HEK293T (cell line): ENCODE results near the gene APOLD1.

Experiments
- CTCF ChIA-PET: fragments of 350-600 bp; formaldehyde crosslinking; extraction: SDS; loops from one replicate; lab custom pipeline; 2021; ENCODE audit warnings: antibody characterized with exemption, inconsistent platforms; lab: Yijun Ruan, JAX
- POLR2A ChIA-PET: fragments of 350-600 bp; formaldehyde crosslinking; extraction: SDS; loops from one replicate; lab custom pipeline; 2020; ENCODE audit warnings: antibody characterized with exemption, inconsistent platforms; lab: Yijun Ruan, JAX
- DNase-seq: peaks from one replicate; pipeline ENCODE4 v3.0.0; 2012; ENCODE audit warnings: mixed read lengths; ENCODE audit errors: extremely low spot score
- ARNT ChIP-seq: fragments of 450-650 bp; IDR thresholded peaks from 2 replicates; pipeline ENCODE4 v1.6.1; 2017; ENCODE audit warnings: mild to moderate bottlenecking
- BHLHE40 ChIP-seq: fragments of 450-650 bp; IDR thresholded peaks from 2 replicates; pipeline ENCODE4 v1.6.1; 2016; ENCODE audit warnings: mild to moderate bottlenecking, moderate library complexity, borderline replicate concordance
- CTBP1 ChIP-seq: fragments of 450-650 bp; IDR thresholded peaks from 2 replicates; pipeline ENCODE4 v1.6.1; 2016; ENCODE audit warnings: borderline replicate concordance
- ELF4 ChIP-seq: fragments of 450-650 bp; IDR thresholded peaks from 2 replicates; pipeline ENCODE4 v1.6.1; 2017; ENCODE audit warnings: antibody characterized with exemption
- FOXA1 ChIP-seq: fragments of 450-650 bp; IDR thresholded peaks from 2 replicates; pipeline ENCODE4 v1.6.1; 2016; ENCODE audit warnings: mild to moderate bottlenecking
- FOXK2 ChIP-seq: fragments of 450-650 bp; IDR thresholded peaks from 2 replicates; pipeline ENCODE4 v1.6.1; 2016; ENCODE audit warnings: mild to moderate bottlenecking
- FOXM1 ChIP-seq: fragments of 450-650 bp; IDR thresholded peaks from 2 replicates; pipeline ENCODE4 v1.6.1; 2017; ENCODE audit warnings: mild to moderate bottlenecking, borderline replicate concordance
- HDGF ChIP-seq: fragments of 450-650 bp; IDR thresholded peaks from 2 replicates; pipeline ENCODE4 v1.6.1; 2017; ENCODE audit warnings: antibody characterized with exemption, borderline replicate concordance
- L3MBTL2 ChIP-seq: fragments of 450-650 bp; conservative IDR thresholded peaks from 2 replicates; pipeline ENCODE4 v1.6.1; 2016; ENCODE audit warnings: mild to moderate bottlenecking
- LEF1 ChIP-seq: fragments of 450-650 bp; IDR thresholded peaks from 2 replicates; pipeline ENCODE4 v1.6.1; 2017; ENCODE audit warnings: mild to moderate bottlenecking, borderline replicate concordance
- NFRKB ChIP-seq: fragments of 450-650 bp; IDR thresholded peaks from 2 replicates; pipeline ENCODE4 v1.6.1; 2016; ENCODE audit warnings: mild to moderate bottlenecking, moderate library complexity
- SP1 ChIP-seq: fragments of 450-650 bp; IDR thresholded peaks from 2 replicates; pipeline ENCODE4 v1.6.1; 2017
- SUZ12 ChIP-seq: fragments of 450-650 bp; IDR thresholded peaks from 2 replicates; pipeline ENCODE4 v1.6.1; 2016; ENCODE audit warnings: mild to moderate bottlenecking
- TARDBP ChIP-seq: fragments of 450-650 bp; IDR thresholded peaks from 2 replicates; pipeline ENCODE4 v1.6.1; 2016
- ZNF384 ChIP-seq: fragments of 450-650 bp; IDR thresholded peaks from 2 replicates; pipeline ENCODE4 v1.6.1; 2016
- TF ChIP-seq, protein P1 (sequence below): fragments of 450-650 bp; IDR thresholded peaks from 2 replicates; pipeline ENCODE4 v1.6.1; 2016

APOLD1 gene

DNA sequence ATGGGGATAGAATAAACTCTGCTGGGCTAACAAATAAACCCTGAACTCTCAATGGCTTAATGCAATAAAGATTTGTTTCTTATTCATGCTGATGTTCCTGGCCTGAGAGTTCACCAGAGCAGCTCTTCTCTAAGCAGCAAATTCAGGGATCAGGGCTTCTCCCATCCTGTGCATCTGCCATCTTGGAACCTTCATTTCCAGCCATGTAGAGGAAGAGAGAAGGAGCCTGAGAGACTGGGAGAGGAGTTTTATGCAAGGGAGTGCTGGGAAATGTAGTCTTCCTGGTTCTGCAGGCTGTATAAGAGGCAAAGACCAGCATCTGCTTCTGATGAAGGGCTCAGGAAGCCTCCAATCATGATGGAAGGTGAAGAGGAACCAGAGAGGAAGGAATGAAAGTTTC lies 20.6 kb upstream of the APOLD1 start:
- POLR2A ChIA-PET, result no interaction called here
- CTCF ChIA-PET, result no interaction called here
- TF ChIP-seq ELF4 (no peak), LEF1 (no peak), ARNT (no peak), FOXM1 (no peak)
- no peak for DNase-seq

DNA sequence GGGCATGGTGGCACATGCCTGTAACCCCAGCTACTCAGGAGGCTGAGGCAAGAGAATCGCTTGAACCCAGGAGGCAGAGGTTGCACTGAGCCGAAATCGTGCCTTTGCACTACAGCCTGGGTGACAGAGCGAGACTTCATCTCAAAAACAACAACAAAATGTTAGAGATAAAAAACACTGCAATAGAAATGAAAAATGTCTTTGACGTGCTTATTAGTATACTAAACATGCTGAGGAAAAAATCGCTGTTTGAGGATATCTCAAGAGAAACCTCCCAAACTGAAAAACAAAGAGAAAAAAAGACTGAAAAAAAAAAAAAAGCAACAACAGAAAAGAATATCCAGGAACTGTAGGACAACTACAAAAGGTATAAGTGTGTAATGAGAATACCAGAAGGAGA lies 15.2 kb upstream of the APOLD1 start:
- DNase-seq, result no peak
- TF ChIP-seq TARDBP, result no peak
- TF ChIP-seq ARNT, result no peak
- no peak for TF ChIP-seq CTBP1
- ChIA-PET POLR2A (no interaction called here), CTCF (no interaction called here)

DNA sequence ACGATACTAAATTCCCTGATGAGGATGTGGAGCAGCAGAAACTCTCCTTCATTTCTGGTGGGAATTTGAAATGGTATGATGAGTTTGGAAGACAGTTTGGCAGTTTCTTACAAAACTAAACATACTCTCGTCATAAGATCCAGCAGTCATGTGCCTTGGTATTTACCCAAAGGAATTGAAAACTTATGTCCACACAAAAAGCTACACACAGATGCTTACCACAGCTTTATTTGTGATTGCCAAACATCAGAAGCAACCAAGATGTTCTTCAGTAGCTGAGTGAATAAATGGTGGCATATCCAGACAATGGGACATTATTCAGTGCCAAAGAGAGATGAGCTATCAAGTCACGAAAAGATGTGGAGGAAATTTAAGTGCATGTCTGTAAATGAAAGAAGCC lies 10.7 kb upstream of the APOLD1 start:
- POLR2A ChIA-PET, result interaction anchor here (0.7 to 1.0 kb wide), 2 partner anchors 11 to 12 kb away, joined by 3 read pairs; no protein-coding TSS in a partner anchor
- no peak for TF ChIP-seq FOXA1
- TF ChIP-seq HDGF, result no peak
- TF ChIP-seq ELF4, result no peak
- no peak for TF ChIP-seq SP1
- no peak for TF ChIP-seq BHLHE40
- no peak for TF ChIP-seq SUZ12
- TF ChIP-seq TARDBP, result no peak
- TF ChIP-seq ARNT, result no peak
- TF ChIP-seq LEF1, result no peak
- TF ChIP-seq L3MBTL2, result no peak
- no peak for TF ChIP-seq ZNF384
- TF ChIP-seq CTBP1, result no peak
- TF ChIP-seq, protein P1, sequence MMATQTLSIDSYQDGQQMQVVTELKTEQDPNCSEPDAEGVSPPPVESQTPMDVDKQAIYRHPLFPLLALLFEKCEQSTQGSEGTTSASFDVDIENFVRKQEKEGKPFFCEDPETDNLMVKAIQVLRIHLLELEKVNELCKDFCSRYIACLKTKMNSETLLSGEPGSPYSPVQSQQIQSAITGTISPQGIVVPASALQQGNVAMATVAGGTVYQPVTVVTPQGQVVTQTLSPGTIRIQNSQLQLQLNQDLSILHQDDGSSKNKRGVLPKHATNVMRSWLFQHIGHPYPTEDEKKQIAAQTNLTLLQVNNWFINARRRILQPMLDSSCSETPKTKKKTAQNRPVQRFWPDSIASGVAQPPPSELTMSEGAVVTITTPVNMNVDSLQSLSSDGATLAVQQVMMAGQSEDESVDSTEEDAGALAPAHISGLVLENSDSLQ, result no peak
- no peak for TF ChIP-seq FOXK2
- no peak for TF ChIP-seq NFRKB
- TF ChIP-seq FOXM1, result no peak
- DNase-seq, result no peak
- CTCF ChIA-PET, result no interaction called here

DNA sequence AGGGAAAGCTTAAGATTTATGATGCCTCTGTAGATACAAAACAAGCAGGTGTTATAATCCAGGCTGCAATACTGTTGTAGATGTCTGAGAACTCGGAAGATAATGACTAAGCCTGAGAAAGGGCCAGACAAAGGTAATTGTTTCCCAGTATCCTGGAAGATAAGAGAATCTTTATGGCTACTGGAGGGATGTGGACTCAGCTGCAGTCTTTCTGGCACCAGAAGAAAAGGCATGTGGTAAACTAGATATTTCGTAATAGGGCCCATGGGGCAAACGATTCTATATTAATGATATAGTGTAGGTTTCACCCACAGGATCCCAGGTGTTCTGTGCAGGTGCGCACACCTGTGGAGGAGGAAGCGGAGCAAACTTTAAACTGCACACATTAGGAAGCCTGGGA lies 9.2 kb upstream of the APOLD1 start:
- CTCF ChIA-PET, result interaction anchor here (0.5 kb wide), 1 partner anchor 436 kb away, joined by 3 read pairs; no protein-coding TSS in a partner anchor
- no peak for TF ChIP-seq ARNT
- no peak for TF ChIP-seq ELF4
- TF ChIP-seq FOXA1, result no peak
- TF ChIP-seq L3MBTL2, result no peak
- TF ChIP-seq CTBP1, result no peak
- TF ChIP-seq, protein P1, result no peak
- TF ChIP-seq BHLHE40, result no peak
- no peak for TF ChIP-seq HDGF
- TF ChIP-seq NFRKB, result no peak
- no peak for TF ChIP-seq SP1
- TF ChIP-seq SUZ12, result no peak
- no peak for TF ChIP-seq LEF1
- no peak for DNase-seq
- POLR2A ChIA-PET, result interaction anchor here (1.1 kb wide), 1 partner anchor 12 kb away, joined by 3 read pairs; no protein-coding TSS in a partner anchor

DNA sequence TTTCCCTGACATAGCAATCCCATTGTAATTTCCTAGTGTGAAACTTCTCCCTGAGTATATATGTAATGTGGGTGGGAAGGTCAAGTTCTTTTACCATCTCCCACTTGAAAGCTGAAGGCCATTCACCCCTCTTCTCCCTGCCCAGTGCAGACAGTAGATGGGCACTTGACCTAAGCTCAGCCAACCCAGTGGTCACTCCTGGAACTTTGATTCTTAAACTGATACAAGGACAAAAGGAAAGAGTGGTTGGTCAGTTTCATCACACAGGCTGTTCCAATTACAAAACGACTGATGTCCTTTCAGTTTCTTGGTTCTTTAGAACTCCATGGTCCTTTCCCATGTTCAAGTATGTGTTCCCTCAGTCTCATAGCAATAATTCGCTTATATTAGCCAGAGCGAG lies 8.4 kb upstream of the APOLD1 start:
- TF ChIP-seq ARNT, result no peak
- no peak for TF ChIP-seq LEF1
- TF ChIP-seq, protein P1, result no peak
- TF ChIP-seq FOXM1, result no peak
- DNase-seq, result no peak
- POLR2A ChIA-PET, result interaction anchor here (2.5 kb wide), 1 partner anchor 10 kb away, joined by 7 read pairs; no protein-coding TSS in a partner anchor
- CTCF ChIA-PET, result interaction anchor here (0.5 kb wide), 1 partner anchor 506 kb away, joined by 3 read pairs; no protein-coding TSS in a partner anchor

DNA sequence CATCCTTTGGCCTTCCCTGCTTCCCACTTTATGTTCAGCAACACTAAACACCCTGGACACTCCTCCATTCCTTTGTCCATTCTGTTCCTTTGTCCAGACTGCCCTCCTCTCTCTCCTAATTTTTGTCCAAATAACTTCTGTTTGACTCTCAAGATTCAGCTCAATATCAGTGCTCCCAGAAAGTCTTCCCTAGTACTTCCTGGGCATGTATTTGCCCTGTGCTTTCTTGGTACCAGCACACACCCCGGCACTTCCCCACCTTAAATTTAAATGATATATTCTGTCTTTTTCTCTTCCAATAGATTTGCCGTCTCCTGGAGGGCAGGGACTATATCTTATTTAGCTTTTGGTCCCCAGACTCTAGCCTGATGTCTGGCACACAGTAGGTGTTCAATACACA lies 6.5 kb upstream of the APOLD1 start:
- CTCF ChIA-PET, result interaction anchor here (1.1 to 1.6 kb wide), 4 partner anchors 10 to 43 kb away, joined by 3 to 9 read pairs (median 4); no protein-coding TSS in a partner anchor
- DNase-seq, result no peak
- POLR2A ChIA-PET, result interaction anchor here (1.3 to 2.5 kb wide), 2 partner anchors 8 to 53 kb away, joined by 5 to 7 read pairs; no protein-coding TSS in a partner anchor
- no peak for TF ChIP-seq FOXK2
- TF ChIP-seq FOXA1, result no peak
- no peak for TF ChIP-seq CTBP1
- no peak for TF ChIP-seq FOXM1
- TF ChIP-seq, protein P1, result no peak
- no peak for TF ChIP-seq SUZ12
- no peak for TF ChIP-seq L3MBTL2
- TF ChIP-seq NFRKB, result no peak
- TF ChIP-seq ZNF384, result no peak
- no peak for TF ChIP-seq SP1
- TF ChIP-seq HDGF, result no peak
- TF ChIP-seq TARDBP, result no peak
- no peak for TF ChIP-seq LEF1
- no peak for TF ChIP-seq ARNT
- TF ChIP-seq ELF4, result no peak
